Endometrium (tissue), 2 donors: ENCODE data around the gene S1PR2.
"Not testable (repeated sequence)": the region's sequence is repeated elsewhere in the genome, so short reads cannot be mapped to it uniquely, and the experiment has no call there.

Source experiments
- FAIRE-seq: peaks from 2 replicates; lab custom pipeline; 2012; peaks lifted over from hg19 to GRCh38; lab: Jason Lieb, UNC
- donor health status: control.
- donor health status: control.

Gene S1PR2

DNA sequence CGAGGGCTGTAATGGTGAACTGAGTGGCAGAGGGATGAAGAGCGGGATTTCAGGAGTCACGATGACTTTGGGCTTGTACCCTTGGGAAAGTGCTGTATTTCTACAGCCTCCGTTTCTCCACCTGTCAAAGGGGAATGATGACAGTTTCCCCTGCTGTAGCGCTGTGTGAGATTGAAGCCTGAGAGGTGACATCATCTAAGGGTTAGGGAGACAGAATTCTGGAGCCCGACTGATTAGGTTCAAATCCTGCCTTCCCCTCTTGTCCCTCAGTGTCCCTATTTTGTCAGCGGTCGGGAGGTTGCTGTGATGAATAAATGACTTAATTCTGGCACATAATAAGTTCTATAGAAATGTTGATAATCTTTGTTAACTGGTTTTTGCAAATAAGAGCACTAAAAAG, 21.6 kb upstream of the S1PR2 start:
- no peak for FAIRE-seq

DNA sequence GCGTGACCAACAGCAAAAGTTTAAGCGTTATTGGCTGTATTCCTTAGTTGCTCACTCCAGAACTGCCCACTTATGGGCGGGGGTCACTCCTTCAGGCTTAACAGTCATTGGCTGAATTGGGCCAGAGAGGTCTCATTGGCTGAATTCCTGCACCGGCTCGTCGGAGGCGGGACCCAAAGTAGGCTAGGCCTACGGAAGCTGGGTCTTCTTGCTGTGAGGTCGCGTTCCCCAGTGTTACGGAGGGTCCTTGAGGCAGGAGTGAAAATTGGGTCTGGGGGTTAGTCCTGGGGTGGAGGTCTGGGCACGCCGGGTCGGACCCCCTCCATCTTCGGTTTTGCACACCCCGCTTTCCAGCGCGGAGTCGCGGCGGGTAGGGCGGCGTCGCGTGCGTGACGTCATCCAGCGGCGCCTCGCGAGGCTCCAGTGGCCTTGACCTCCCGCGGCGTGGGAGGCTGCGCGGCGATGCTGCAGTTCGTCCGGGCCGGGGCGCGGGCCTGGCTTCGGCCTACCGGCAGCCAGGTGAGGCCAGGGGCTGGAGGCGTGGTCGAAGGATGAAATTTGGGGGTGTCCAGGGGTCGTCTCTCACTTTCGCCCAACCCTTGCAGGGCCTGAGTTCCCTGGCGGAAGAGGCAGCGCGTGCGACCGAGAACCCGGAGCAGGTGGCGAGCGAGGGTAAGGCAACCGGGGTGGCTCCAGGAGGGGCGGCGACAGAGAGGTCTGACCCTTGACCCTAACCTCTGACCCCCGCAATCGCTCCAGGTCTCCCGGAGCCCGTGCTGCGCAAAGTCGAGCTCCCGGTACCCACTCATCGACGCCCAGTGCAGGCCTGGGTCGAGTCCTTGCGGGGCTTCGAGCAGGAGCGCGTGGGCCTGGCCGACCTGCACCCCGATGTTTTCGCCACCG, 20.9 kb upstream of the S1PR2 start, which contains the start of gene MRPL4:
Gene MRPL4 (plus strand): TSS at position 423 of the 903 bp plus-strand sequence. CDS start 40 bp downstream, at position 463.
- peak; percentile 98 for FAIRE-seq

DNA sequence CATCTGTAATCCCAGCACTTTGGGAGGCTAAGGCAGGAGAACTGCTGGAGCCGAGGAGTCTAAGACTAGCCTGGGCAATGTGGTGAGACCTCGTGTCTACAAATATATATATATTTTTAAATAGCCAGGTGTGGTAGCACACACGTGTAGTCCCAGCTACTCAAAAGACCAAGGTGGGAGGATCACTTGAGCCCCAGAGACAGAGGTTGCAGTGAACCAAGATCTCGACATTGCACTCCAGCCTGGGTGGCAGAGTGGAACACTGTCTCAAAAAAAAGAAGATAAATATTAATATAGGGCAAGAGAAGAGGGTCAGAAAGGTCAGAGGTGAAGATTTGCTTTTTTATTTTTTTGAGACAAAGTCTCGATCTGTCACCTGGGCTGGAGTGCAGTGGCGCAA, 15.4 kb upstream of the S1PR2 start:
- FAIRE-seq = no peak

DNA sequence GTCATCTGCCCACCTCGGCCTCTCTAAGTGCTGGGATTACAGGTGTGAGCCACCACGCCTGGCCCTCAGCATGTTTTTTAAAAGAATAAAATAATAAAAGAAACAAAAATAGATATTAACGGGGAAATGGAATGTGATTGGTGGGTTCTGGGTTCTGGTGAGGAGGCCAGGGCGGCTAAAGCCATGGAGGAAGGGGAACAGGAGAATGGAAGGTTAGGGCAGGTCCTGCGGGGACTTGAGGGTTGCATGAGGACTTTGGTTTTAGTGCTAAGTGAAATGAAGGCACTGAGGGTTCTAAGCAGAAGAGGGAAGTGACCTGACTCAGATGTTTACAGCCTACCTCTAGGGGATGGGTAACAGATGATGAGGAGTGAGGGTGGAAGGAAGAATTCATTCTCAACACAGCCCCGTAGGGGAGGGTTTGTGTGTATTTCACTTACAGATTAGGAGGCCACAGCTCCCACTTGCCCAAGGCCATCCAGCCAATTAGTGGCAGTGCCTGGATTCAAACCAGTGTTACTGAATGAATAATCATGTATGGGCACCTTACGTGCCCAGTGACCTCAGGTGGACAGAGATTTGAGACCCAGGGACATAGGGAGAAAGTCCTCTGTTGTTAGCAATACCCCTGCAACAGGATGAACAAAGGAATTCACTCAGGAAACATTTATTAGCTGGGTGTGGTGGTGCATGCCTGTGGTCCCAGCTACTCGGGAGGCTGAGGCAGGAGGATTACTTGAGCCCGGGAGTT, 14.2 kb upstream of the S1PR2 start:
- no peak for FAIRE-seq

DNA sequence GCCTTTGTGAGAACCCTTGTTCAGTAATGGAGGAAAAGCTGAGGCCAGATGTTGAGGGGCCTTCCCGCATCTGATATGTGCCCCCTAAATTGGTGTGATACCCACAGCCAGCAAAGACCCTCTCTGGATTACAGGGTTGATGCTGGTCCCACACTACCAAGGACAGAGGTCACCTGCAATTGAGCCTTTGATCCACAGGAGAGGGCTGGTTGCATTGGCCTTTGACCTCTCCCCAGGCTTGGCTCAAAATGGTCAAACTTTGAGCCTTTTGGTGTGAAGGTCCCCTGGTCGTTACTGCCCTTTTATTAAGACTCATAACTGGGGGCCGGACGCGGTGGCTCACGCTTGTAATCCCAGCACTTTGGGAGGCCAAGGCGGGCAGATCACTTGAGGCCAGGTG, 12.5 kb upstream of the S1PR2 start:
- FAIRE-seq = no peak

DNA sequence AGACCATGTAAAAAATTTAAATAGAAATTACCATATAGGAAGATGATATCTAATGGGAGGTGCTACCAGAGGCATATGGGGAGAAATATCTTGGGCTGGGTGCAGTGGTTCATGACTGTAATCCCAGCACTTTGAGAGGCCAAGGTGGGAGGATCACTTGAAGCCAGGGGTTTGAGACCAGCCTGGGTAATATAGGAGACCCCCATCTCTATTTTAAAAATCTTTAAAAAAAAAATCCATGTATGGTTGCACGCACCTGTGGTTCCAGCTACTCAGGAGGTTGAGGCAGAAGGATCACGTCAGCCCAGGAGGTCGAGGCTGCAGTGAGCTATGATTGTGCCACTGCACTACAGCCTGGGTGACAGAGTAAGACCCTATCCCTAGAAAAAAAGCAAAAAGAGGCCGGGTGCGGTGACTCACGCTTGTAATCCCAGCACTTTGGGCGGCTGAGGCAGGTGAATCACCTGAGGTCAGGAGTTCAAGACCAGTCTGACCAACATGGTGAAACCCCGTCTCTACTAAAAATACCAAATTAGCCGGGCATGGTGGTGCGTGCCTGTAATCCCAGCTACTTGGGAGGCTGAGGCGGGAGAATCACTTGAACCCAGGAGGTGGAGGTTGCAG, 10.8 kb upstream of the S1PR2 start:
- not testable (repeated sequence) for FAIRE-seq

DNA sequence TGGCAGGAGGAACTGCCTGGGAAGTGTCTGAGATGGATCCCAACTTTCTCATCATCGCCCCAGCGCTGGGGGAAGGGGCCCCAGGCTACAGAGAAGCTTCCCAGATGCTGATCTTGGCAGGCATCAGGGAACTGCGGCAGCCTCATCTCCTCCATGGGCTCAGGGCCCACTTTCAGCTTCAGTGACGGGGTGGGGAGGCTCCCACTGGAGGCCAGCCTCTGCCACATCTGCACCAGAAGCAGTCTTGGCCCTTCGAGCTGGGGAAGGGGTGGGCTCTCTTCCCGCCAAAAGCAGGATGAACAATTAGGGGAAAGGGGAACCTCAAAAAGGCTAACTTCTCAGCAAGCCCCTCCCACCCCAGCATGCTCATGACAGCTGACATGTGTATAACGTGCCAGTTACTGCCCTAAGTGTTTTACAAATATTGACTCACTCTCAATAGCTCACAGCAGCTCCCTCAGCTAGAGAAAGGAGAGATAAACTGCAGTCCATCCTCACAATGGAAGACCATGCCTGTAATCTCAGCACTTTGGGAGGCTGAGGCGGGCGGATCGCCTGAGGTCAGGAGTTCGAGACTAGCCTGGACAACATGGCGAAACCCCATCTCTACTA, 7.1 kb upstream of the S1PR2 start:
- no peak for FAIRE-seq

DNA sequence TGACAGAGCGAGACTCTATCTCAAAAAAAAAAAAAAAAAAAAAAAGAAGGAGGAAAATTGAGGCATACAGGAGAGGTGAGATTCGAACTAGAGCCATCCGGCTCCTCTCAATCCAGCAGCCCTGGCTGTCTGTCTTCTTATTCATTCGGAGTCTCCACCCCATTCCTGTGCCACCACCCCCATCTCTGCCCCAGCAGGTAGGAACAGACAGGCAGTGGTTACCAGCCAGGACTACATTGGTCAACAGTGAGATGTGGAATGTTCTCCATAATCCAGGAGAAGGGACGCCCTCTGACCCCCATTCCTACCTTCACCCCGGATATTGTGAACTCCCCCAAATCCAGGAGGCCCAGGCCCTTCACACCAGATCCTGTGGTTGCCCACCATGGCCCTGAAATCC, 6.6 kb upstream of the S1PR2 start:
- no peak for FAIRE-seq

DNA sequence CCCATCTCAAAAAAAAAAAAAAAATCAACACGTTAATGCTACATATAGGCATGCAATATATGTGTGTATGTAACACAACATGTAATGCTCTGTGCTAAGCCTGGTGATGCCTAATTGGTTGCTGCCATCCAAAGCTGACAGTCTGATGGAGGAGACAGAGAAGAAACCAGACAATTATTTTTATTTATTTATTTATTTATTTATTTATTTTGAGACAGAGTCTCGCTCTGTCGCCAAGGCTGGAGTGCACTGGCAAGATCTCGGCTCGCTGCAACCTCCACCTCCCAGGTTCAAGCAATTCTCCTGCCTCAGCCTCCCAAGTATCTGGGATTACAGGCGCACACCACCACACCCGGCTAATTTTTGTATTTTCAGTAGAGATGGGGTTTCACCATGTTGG, 4.3 kb upstream of the S1PR2 start:
- not testable (repeated sequence) for FAIRE-seq

DNA sequence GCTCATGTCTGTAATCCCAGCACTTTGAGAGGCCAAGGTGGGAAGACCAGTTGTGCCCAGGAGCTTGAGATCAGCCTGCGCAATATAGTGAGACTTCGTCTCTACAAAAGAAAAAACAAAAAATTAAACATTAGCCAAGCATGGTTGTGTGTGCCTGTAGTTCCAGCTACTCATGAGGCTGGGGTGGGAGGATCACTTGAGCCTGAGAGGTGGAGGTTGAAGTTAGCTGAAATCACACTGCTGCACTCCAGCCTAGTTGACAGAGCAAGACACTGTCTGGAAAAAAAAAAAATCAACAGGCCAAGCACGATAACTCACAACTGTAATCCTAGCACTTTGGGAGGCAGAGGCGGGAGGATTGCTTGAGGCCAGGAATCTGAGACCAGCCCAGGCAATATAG, 3.9 kb upstream of the S1PR2 start:
- no peak for FAIRE-seq

DNA sequence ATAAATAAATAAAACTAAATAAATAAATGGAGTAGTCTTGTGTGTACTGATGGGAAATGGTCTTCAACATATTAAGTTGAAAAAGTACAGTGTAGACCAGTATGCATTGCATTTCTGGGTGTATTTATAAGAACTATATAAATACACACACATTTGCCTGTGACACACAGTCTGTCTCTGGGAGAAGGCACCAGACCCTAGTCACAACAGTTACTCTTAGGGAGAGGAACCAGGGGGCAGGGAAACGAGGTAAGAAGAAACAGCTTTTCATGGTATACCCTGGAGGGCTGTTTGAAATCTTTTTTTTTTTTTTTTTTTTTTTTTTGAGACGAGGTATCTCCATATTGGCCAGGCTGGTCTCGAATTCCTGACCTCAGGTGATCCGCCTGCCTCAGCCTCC, 2.8 kb upstream of the S1PR2 start:
- FAIRE-seq = no peak

DNA sequence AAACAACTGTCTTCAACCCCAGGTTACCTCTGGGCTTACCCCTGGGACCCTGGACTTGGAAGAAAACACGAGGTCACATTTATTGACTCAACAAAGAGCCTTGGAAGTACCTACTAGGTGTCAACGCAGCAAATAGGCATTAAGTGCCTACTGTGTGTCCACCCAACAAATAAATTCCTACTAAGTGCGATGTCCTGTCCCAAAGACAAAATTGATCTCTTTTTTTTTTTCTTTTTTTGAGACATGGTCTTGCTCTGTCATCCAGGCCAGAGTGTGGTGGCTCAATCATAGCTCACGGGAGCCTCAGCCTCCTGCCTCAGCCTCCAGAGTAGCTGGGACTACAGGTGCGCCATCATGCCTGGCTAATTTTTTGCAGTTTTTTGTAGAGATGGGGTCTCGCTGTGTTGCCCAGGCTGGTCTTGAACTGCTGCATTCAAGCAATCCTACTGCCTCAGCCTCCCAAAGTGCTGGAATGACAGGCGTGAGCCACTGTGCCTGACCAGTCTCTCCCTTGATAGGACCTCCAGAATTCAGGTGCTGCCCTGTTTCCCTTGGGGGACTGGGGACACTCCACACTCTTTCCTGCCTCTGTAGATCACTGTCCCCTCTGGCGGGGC, 589 bp upstream of the S1PR2 start:
- FAIRE-seq = no peak

DNA sequence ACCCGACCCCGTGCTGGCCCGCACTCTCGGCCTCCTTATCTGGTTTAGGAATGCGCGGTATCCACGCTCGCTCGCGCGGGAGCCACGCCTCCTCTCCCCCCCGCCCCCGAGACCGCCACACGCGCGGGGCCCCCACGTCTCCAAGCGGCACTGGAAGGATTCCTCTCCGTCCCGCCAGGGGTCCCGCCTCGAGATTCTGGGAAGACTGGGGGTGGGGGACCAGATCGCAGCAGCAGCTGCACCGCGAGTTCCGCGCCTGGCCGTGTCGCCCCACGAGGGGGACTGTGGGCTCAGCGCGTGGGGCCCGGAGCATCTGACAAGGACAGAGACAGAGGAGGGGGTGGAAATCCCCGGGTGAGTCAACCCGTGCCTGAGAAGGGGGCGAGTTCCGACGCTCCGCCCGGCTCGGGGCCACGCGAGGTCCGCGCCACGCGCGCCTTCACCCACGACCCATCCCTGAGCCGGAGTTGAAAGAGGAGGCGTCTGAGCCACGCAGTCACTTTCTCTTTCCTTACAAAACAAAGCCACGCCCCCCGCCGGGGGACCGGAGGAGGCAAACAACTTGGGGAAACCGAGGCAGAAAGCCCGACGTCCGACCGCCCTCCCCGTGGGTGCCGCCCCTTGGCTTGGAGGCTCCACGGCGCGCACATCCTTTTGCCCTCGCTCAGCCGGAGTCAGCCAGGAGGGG, 814 bp downstream of the S1PR2 start:
- no peak for FAIRE-seq

DNA sequence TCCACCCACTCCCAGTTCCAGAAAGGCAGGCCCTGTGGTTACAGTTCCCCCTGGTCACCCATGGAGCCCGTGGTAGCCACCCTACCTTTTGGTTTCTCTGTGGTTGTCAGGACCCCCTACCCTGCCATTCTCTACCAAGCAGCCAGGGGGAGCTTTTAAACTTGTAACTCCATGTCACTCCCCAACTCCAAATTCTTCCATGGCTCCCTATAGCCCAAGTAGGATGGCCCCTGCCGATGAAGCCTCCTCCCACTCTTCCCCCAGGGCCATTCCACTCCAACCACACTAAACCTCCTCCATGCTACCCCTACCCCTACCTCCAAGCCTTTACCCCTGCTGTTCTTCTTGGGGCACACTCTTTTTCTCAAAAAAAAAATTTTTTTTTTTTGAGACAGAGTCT, 2.2 kb downstream of the S1PR2 start:
- no peak for FAIRE-seq

DNA sequence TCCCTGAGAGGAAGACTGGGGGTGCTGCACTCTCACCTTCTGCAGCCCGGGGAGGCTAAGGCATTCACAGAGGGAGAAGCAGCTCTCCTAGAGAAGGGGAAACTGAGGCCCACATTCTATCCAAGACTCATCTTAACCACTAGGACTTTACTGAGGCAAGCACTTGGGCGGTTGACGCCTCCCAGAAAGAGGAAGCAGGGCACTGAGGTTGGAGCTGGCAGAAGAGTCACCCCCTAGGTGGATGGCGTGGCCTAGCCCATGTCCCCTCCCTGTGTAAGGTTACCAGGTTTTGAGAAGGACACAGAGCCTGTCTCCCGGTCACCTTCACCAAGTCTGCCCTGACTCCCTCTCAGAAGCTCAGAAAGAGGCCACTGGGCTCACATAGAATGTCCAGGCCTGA, 2.7 kb downstream of the S1PR2 start:
- no peak for FAIRE-seq

DNA sequence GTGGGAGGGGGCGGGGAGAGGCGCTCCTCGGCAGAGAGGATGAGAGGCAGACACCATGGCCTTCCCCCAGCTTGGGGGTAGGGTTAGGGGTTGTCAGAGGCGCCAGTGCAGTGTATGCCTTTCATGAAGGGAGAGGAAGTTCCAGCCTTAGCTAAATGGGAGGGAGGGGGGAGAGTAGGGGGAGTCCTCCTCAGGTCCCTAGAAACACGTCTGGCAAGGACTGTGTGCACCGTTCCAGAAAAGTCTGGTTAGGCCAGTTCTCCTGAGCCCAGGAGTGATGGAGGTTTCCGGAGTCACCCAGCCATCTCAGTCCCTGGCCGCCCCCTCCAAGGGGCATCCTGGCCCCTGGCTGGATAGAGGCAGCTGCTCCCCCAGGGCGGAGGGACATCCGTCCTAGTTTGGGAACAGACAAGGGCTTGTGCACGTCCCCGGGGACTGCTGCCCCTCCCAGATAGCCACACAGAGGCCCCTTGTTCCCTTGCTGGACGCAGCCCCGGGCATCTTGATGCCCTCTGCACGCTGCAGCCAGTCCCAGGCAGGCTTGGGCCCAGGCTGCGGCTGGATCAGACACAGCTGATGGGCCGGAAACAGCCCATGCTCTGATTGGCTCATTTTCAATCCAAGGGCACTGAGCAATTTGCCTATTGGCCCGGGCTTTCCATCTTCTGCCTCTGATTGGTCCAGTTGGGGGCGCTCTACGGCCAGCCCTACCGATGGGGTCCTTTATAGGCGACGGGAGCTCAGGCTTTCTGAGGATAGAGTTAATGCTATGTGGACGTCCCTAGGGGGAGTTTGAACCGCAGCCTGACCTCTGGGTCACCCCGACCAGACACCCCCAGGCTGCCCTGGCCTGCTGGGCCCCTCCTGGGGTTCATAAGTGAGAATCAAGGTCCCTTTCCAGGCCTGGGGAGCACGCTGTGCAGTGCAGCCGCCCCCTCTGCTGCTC, 3.8 kb downstream of the S1PR2 start:
- no peak for FAIRE-seq

DNA sequence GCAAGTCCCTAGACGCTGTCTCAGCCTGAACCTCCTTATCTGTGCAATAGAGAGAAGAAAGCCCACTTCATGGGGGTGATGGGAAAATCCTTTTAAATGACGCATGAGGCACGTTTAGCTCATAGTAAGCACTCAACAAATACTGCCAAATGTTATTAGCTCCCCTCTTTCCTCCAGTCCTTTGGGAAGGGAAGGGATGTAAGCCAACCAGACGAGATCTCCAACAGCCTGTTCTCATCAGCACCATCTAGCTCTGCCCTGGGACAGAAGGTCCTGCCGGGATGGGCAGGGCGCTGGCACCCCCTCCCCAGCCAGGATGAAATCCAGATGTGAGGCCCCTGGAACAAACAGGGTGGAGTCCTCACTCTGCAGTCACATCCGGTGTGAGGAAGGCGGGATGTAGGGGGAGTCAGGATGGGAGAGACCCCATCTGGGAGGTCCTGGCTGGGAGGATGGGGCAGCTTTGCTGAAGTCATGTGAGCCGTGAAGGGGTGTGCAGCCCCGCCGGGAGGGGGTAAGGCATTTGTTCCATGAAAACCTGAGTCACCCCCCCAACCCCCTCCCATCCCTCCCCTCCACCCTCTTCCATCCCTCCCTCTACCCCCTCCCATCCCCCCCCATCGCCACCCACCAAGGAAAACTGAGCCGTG, 4.6 kb downstream of the S1PR2 start:
- peak; percentile 60 for FAIRE-seq

DNA sequence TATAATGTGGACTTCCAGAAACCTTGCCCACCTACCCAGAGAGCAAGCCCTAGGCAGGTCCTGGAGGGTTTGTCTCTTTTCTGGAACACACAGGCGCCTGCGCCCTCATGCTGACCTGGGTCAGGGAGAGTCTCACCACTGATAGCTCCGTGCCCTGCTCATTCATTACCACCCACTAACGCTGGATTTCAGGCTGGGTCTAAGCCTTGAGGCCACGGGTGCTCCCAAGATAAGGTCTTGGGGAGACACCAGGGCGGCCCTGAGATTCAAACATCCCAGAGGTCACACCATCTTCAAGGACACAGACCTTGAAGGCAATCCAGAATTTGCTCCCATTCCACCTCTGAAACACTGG, 5.1 kb downstream of the S1PR2 start:
- FAIRE-seq = no peak

DNA sequence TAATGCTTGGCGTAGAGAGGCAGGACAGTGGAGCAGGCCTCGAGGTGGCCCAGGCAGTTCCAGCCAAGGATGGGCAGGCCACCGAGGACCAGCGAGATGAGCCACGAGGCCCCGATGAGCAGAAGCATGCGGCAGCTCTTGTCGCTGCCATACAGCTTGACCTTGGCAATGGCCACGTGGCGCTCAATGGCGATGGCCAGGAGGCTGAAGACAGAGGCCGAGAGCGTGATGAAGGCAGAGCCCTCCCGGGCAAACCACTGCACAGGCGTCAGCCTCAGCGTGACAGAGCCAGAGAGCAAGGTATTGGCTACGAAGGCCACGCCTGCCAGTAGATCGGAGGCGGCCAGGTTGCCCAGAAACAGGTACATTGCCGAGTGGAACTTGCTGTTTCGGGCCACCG, 6.8 kb downstream of the S1PR2 start:
- no peak for FAIRE-seq
